ENCODE measurements around the gene GNAZ. TPM values are rescaled to one million over a fixed set of nuclear protein-coding genes. Genes with fewer than 3 reads are reported as not detected.

Gene GNAZ
- total and polyA plus RNA-seq, 4 donors: 0.21 to 2.2 (median 0.38) TPM

GRCh38 chr22:23063539-23064380 lies 6.6 kb upstream of the GNAZ start:
- WGBS: 93% methylated on average over 16 of the region's 16 CpGs
- no peak overlapping the region for H3K27ac ChIP-seq (ENCODE audit: low read depth in 1 of 2, low read length in 2 of 2)
- H3K9me3 ChIP-seq (ENCODE audit: control insufficient read depth in 4 of 4, low read length in 3 of 4): no peaks in the 10 kb centered on the region
- DNase-seq (ENCODE audit: low spot score): peak; percentile 28
- no peak overlapping the region for H3K4me3 ChIP-seq (ENCODE audit: low read depth in 1 of 3, low read length in 3 of 3)
- no peaks in the 10 kb centered on the region for H3K27me3 ChIP-seq (ENCODE audit: control insufficient read depth in 4 of 4, insufficient read depth in 4 of 4, low read length in 3 of 4)
- no peaks in the 10 kb centered on the region for H3K36me3 ChIP-seq (ENCODE audit: control insufficient read depth in 4 of 4, insufficient read depth in 3 of 4, low read depth in 1 of 4, low read length in 3 of 4)
- H3K4me1 ChIP-seq (ENCODE audit: control insufficient read depth in 4 of 4, insufficient read depth in 4 of 4, low read length in 3 of 4): no peaks in the 10 kb centered on the region
- H3K9ac ChIP-seq (ENCODE audit: low read depth in 1 of 2, low read length in 2 of 2): no peak overlapping the region
- no peak for TF ChIP-seq RAD21 (IDR thresholded peaks at IDR 0.05)
- no peak for TF ChIP-seq REST (IDR thresholded peaks at IDR 0.05)
- TF ChIP-seq EGR1 (IDR thresholded peaks at IDR 0.05; ENCODE audit: low read depth in 2 of 2): no peak
- TF ChIP-seq SP1 (IDR thresholded peaks at IDR 0.05): no peak

- TF ChIP-seq SP1 (IDR thresholded peaks at IDR 0.05): no peak
- TF ChIP-seq HNF4G (IDR thresholded peaks at IDR 0.05): no peak
- TF ChIP-seq EGR1 (IDR thresholded peaks at IDR 0.05; ENCODE audit: low read depth in 2 of 2): no peak
- no peak for TF ChIP-seq NR2F2 (IDR thresholded peaks at IDR 0.05)
- TF ChIP-seq REST (IDR thresholded peaks at IDR 0.05): no peak
- no peak for TF ChIP-seq TAF1 (conservative IDR thresholded peaks at IDR 0.05)
- no peak for TF ChIP-seq ZBTB33 (IDR thresholded peaks at IDR 0.05)
- TF ChIP-seq MAX (IDR thresholded peaks at IDR 0.05): no peak
- TF ChIP-seq HNF4A (conservative IDR thresholded peaks at IDR 0.05): no peak
- no peak for TF ChIP-seq RAD21 (IDR thresholded peaks at IDR 0.05)
- no peak for TF ChIP-seq FOXA1 (IDR thresholded peaks at IDR 0.05)
- no peak for TF ChIP-seq JUND (IDR thresholded peaks at IDR 0.05)
- no peak for TF ChIP-seq FOXA2 (IDR thresholded peaks at IDR 0.05)
- no peak for TF ChIP-seq ATF3 (IDR thresholded peaks at IDR 0.05)
- TF ChIP-seq CTCF (IDR thresholded peaks at IDR 0.05; ENCODE audit: low read depth, low read length, missing input control): no peak
- TF ChIP-seq GABPA (IDR thresholded peaks at IDR 0.05 in 1 of 2, conservative IDR thresholded peaks at IDR 0.05 in 1 of 2): no peak
- TF ChIP-seq YY1 (IDR thresholded peaks at IDR 0.05): no peak
- no peak for TF ChIP-seq RXRA (IDR thresholded peaks at IDR 0.05)
- no peaks in the 10 kb centered on the region for H3K9me3 ChIP-seq (ENCODE audit: control insufficient read depth in 4 of 4, low read length in 3 of 4)
- WGBS: 90% methylated on average over 11 of the region's 11 CpGs
- DNase-seq (ENCODE audit: low spot score): peak; percentile 16
- H3K4me1 ChIP-seq (ENCODE audit: control insufficient read depth in 4 of 4, insufficient read depth in 4 of 4, low read length in 3 of 4): peaks cover 0 to 1% (median under 1%) of the 10 kb centered on the region in 4 donors
- H3K9ac ChIP-seq (ENCODE audit: low read depth in 1 of 2, low read length in 2 of 2): no peak overlapping the region
- H3K4me3 ChIP-seq (ENCODE audit: low read depth in 1 of 3, low read length in 3 of 3): no peak overlapping the region
- H3K36me3 ChIP-seq (ENCODE audit: control insufficient read depth in 4 of 4, insufficient read depth in 3 of 4, low read depth in 1 of 4, low read length in 3 of 4): no peaks in the 10 kb centered on the region
- no peak overlapping the region for H3K27ac ChIP-seq (ENCODE audit: low read depth in 1 of 2, low read length in 2 of 2)
- H3K27me3 ChIP-seq (ENCODE audit: control insufficient read depth in 4 of 4, insufficient read depth in 4 of 4, low read length in 3 of 4): no peaks in the 10 kb centered on the region
Measured at GRCh38 chr22:23064381-23065068, 5.8 kb upstream of the GNAZ start.
